ENCODE data around the gene PIP5K1B.

DNA sequence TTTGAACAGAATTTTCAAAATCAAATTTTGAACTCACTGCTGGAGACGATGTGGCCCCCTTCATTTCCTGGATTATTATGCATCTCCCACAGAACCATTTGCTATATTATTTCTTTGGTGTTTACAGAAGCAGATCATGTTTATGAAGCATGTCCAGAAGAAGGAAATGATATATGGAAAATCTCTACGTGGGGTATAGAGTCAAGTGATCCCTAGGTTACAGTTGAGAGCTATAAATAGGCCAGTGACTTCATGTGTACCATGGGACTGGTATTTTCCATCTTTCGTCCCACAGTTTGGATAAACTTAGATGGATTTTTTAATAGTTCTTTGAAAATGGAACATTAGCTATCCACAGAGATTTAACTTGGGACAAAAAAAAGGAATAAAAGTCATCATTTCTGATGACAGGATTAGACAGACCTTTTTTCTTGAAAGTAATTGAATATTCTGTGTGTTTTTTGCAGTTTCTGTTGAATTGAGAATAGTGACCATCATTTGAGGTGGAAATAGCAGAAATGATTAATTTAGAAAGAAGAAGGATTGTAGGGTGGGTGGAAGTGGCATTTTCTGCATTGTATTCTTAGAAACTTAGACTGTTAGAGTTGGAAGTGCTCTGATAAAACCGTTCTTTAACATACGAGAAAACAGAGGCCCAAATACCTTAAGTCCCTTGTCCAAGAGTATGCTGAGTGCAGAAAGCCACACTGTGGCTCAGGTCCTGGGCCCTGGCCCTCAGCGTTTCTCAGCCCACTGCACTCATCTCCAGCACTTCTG is 136.4 kb downstream of the PIP5K1B start:
- TF ChIP-seq, protein P1, sequence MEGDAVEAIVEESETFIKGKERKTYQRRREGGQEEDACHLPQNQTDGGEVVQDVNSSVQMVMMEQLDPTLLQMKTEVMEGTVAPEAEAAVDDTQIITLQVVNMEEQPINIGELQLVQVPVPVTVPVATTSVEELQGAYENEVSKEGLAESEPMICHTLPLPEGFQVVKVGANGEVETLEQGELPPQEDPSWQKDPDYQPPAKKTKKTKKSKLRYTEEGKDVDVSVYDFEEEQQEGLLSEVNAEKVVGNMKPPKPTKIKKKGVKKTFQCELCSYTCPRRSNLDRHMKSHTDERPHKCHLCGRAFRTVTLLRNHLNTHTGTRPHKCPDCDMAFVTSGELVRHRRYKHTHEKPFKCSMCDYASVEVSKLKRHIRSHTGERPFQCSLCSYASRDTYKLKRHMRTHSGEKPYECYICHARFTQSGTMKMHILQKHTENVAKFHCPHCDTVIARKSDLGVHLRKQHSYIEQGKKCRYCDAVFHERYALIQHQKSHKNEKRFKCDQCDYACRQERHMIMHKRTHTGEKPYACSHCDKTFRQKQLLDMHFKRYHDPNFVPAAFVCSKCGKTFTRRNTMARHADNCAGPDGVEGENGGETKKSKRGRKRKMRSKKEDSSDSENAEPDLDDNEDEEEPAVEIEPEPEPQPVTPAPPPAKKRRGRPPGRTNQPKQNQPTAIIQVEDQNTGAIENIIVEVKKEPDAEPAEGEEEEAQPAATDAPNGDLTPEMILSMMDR (conservative IDR thresholded peaks at IDR 0.05 in 1 of 2, IDR thresholded peaks at IDR 0.05 in 1 of 2; ENCODE audit: low read depth in 1 of 2, low read length in 2 of 2): no peak
- TF ChIP-seq EZH2 (IDR thresholded peaks at IDR 0.05; ENCODE audit: low read length, missing control alignments): no peak

All from fibroblast of lung (primary cell).